ENCODE data around the gene VPS35.
A peak's percentile ranks its signal among the peaks of the same experiment; 100 is the strongest.

Gene VPS35

GRCh38 chr16:46731691-46732555, 42.9 kb upstream of the VPS35 start:
- no peaks in the 10 kb centered on the region for H3K27me3 ChIP-seq
- H3K9me3 ChIP-seq: no peaks in the 10 kb centered on the region
- H3K4me3 ChIP-seq (ENCODE audit: low read depth, low read length): no peak overlapping the region
- no peak for TF ChIP-seq CTCF (IDR thresholded peaks at IDR 0.05; ENCODE audit: low read depth, low read length)
- H3K36me3 ChIP-seq: no peaks in the 10 kb centered on the region
- peak; percentile 77 for DNase-seq
- peaks cover 4% of the 10 kb centered on the region; the same call in 1 of the 2 replicates for H3K4me1 ChIP-seq

GRCh38 chr16:46730801-46731690, 42.1 kb upstream of the VPS35 start:
- Histone ChIP-seq H3K27me3 (no peaks in the 10 kb centered on the region), H3K4me1 (peaks cover 4% of the 10 kb centered on the region; the same call in 1 of the 2 replicates), H3K9me3 (no peaks in the 10 kb centered on the region), H3K4me3 (ENCODE audit: low read depth, low read length) (no peak overlapping the region), H3K36me3 (no peaks in the 10 kb centered on the region)
- no peak for DNase-seq
- TF ChIP-seq CTCF (IDR thresholded peaks at IDR 0.05; ENCODE audit: low read depth, low read length): no peak

DNA sequence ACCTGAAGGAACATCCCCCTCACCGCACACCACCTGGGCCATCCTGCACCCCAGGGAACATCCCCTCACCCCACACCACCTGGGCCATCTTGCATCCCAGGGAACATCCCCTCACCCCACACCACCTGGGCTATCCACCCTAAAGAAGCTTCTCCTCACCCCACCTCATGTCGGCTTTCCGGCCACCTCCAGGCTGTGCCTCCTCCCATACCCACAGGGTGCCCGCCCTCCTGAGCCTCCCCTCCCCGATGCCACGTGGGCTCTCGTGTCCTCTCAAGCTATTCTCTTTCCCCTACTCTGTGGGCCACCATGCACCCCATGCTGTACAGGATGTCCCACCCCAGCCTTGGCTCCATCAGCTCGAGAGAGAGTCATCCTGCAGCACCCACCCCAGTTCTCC, 41.1 kb upstream of the VPS35 start:
- Histone ChIP-seq H3K4me3 (ENCODE audit: low read depth, low read length) (no peak overlapping the region), H3K27me3 (no peaks in the 10 kb centered on the region), H3K4me1 (peaks cover 4% of the 10 kb centered on the region; the same call in 1 of the 2 replicates), H3K36me3 (no peaks in the 10 kb centered on the region), H3K9me3 (no peaks in the 10 kb centered on the region)
- no peak for TF ChIP-seq CTCF (IDR thresholded peaks at IDR 0.05; ENCODE audit: low read depth, low read length)
- no peak for DNase-seq

DNA sequence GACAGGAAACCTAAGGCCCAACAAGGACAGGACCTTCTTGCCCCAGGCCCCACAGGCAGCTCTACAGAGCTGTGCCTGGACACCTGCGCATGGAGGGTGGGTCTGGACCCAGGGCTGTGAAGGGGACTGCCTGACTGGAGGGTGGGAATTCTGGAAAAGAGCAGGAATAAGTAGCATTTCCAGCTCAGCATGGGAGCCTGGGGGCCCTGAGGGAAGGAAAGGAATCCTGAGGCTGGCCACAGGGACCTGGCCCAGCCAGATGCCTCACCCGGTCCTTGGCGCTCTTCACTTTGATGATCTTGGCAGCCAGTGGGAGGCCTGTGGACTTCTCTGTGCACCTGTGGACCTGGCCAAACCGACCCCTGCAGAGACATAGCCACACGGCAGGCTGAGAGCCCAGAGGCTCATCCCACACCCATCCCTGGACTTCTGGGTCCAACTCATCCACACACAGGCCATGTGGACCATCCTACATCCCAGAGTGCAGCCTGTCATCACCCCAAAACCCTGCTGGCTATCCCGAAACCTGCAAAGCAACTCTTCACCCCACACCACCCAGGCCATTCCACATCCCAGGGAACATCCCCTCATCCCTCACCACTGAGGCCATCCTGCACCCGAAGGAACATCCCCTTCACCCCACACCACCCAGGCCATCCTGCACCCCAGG, 40.5 kb upstream of the VPS35 start:
- H3K27me3 ChIP-seq: no peaks in the 10 kb centered on the region
- no peak for DNase-seq
- no peak for TF ChIP-seq CTCF (IDR thresholded peaks at IDR 0.05; ENCODE audit: low read depth, low read length)
- H3K9me3 ChIP-seq: no peaks in the 10 kb centered on the region
- H3K36me3 ChIP-seq: no peaks in the 10 kb centered on the region
- H3K4me1 ChIP-seq: peaks cover 4% of the 10 kb centered on the region; the same call in 1 of the 2 replicates
- H3K4me3 ChIP-seq (ENCODE audit: low read depth, low read length): no peak overlapping the region

- no peaks in the 10 kb centered on the region for H3K9me3 ChIP-seq
- TF ChIP-seq CTCF (IDR thresholded peaks at IDR 0.05; ENCODE audit: low read depth, low read length): no peak
- no peaks in the 10 kb centered on the region for H3K27me3 ChIP-seq
- H3K4me1 ChIP-seq: peaks cover 4% of the 10 kb centered on the region; the same call in 1 of the 2 replicates
- DNase-seq: no peak
- no peak overlapping the region for H3K4me3 ChIP-seq (ENCODE audit: low read depth, low read length)
- H3K36me3 ChIP-seq: no peaks in the 10 kb centered on the region
Observed at GRCh38 chr16:46728806-46729205, 39.8 kb upstream of the VPS35 start.
